ENCODE data around the gene NEK11.

GRCh38 chr3:131020122-131020693 is 6.5 kb upstream of the NEK11 start:
- no peak for TF ChIP-seq CTCF (IDR thresholded peaks at IDR 0.05)
- TF ChIP-seq POLR2A (IDR thresholded peaks at IDR 0.05), result no peak

All from prostate gland (tissue), 2 donors.